ENCODE measurements around the gene PPP1R7. TPM values are rescaled to one million over a fixed set of nuclear protein-coding genes. Genes with fewer than 3 reads are reported as not detected.

PPP1R7 gene
- total RNA-seq, 1 donor from 2014 or later, result 34.9 TPM

DNA sequence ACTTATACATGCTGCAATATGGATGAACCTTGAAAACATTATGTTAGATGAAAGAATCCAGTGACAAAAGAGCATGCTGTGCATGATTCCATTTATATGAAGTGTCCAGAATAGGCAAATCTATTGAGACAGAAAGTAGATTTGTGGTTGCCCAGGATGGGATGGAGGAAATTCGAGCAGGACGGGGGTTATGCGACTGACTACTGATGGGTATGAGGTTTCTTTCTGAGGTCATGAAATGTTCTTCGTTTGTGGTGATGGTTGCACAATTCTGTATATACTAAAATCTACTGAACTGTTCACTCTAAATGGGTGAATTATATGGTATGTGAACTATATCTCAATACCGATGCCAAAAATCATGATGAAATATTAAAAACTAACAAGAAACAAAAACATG, 29.3 kb upstream of the PPP1R7 start:
- no peak for DNase-seq

DNA sequence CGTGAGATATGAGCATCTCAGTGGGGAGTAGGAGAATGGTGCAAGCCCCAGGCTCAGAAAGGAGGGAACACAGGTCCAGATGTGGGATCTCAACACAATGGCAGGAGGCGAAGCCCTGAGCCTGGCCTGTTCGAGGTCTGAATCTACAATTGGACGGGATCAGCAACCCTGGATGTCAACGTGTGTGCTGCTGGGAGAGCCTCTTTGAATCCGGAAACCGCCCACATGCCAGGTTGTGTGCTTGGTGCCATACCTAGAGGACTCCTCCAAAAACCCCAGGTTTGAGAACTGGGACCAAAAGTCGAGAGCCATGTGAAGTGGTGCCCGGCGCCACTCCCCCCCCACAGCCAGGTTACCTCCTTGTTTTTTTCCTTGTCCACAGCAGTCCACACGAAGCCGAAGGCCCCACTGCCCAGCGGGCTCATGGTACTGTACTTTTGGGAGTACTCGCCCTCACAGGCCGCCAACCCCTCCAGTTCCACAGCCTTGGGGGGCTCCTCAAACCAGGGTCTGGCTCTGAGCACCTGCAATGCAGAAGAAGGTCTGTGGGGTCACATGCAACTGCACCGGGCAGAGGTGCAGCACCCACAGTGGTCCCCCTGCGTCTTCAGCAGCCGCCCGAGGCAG, 27.8 kb upstream of the PPP1R7 start:
- DNase-seq, result no peak

GRCh38 chr2:241123816-241124536, 26.3 kb upstream of the PPP1R7 start:
- DNase-seq, result no peak

DNA sequence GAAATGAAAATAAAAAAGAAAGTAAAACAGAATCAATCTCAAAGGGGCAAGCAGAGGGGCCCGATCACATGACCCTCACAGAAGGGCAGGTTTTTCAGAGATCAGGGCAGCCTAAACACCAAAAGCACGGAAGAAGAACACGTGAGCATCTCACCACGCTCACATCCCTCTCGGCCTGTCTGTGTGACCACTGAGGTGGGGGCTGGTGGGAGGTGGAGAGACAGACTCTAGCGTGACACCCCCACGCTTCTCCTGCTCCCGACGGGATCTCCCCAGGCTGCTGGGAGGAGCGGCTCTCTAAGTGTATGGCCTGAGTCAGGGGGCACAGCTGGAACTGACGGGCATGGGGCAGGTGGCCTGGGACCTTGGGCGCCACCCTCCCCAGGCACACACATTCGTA, 24.6 kb upstream of the PPP1R7 start:
- DNase-seq, result no peak

DNA sequence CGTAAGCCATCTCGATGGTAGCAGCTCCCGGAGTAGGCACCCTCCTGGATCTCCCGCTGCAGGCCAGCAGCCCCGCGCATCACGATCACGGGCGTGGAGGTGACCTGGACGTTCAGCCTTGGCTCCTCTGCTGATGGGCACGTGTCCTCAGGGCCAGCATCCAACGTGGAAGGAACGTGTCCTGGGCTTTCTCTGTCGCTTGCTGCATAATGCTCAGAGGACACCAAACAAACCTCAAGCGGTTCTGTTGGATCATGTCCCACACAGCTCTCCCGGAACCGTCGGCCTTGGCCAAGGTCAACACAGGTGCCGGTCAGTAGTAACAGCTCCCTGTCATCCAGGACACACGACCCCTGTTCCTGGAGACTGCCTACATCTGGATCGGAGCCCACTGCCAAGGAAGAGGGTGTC, 24.1 kb upstream of the PPP1R7 start:
- no peak for DNase-seq

DNA sequence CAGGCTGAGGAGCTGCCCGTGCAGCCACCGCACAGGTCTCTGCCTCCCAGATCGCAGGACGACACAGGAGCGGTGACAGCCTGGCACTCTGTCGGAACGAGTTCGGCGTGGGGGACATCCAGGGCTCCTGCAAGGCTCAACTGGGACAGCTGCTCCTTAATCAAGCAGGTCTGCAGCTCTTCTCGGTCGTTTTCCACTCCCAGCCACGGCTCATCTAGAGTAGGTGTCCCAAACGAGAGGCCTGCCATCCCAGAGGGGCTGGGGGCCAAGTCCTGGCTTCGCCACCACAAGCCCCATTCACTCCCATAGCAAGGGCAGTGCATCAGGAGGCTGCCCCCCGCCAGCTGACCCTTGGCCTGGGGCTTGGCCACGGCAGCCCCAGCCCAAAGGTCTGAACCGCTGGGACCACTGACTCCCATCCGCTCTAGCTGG, 23.5 kb upstream of the PPP1R7 start:
- no peak for DNase-seq

GRCh38 chr2:241128266-241128665, 22.0 kb upstream of the PPP1R7 start:
- DNase-seq, result no peak

DNA sequence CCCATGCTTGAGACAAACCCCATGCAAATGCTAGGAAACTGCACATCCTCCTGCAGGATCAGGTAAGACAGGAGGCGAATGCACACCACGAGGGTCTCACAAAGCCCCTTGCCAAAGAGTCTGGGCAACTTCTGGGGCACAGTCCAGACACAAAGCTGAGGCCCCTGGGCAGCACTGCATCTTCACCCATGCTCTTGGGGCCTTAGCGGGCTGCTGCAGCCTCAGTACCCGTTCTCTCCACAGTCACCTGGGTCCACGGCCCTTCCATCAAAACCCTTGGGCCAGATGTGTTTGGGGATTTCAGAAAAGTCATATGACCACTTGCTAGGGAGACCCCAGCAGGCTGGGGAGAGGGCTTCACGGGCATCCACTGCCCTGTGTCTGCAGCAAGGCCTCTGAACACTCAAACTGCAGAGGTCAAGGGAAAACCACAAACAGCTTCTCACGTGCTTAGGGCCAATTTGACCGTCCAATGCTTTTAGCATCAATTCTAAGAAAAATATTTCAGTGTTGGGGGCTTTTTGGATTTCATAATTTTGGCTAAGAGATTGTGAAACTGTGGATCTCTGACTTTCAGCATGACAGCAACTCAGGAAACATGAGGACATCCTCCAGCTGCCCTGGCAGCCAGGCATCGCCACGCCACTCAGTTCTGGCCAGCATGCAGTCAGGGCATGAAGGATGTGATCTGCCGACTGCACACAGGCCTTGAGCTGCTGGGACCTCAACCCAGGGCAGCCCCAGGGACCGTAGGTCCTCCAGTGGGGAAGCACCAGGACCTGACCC, 21.0 kb upstream of the PPP1R7 start:
- DNase-seq, result no peak

GRCh38 chr2:241130316-241130715, 20.0 kb upstream of the PPP1R7 start:
- no peak for DNase-seq

DNA sequence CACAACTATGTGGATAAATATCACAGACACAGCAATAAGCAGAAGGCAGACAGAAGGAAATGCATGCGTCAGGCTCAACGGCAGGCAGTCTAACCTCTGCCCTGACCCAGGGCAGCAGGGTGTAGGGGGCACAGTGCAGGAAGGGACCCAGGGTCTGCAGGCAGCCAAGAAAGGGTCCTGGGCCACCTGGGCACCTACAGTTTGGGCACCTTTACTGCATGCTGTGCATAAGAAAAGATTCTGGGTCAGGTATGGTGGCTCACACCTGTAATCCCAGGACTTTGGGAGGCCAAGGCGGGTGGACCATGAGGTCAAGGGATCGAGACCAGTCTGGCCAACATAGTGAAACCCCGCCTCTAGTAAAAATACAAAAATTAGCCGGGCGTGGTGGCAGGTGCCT, 18.7 kb upstream of the PPP1R7 start:
- no peak for DNase-seq

- no peak for DNase-seq
Observed at GRCh38 chr2:241132538-241133435, 17.5 kb upstream of the PPP1R7 start.

DNA sequence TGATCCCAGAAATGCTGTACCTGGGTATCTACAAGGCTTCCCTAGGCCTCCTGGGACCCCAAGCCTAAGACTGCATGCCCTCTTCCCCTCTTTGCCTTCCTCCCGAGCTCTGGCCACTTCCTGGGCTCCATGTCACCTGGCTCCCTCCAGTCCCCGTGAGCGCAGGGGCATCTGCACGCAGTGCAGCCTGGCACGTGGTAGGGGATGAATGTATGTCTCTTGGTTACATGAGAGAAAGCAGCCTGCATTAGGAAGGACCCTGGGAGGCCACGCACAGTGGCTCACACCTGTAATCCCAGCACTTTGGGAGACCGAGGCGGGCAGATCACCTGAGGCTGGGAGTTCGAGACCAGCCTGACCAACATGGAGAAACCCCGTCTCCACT, 16.8 kb upstream of the PPP1R7 start:
- DNase-seq, result no peak

DNA sequence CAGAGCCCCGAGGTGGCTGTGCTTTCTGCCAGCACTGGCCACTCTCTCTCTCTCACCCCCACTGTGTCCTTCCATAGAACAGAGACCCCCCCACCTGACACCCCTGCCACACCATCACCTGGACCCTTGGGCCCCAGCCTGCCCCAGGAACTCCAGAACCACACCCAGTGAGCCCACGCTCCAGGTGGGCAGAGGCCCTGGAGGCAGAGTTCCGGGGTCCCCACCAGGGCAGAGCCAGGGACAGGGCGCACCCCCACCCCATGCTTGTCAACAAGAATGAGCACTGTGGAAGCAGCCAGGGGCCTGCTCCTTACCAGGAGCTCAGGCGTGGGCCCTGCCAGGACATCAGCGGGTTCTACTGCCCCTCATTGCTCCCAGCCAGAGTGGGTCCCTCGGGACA, 15.6 kb upstream of the PPP1R7 start:
- no peak for DNase-seq

DNA sequence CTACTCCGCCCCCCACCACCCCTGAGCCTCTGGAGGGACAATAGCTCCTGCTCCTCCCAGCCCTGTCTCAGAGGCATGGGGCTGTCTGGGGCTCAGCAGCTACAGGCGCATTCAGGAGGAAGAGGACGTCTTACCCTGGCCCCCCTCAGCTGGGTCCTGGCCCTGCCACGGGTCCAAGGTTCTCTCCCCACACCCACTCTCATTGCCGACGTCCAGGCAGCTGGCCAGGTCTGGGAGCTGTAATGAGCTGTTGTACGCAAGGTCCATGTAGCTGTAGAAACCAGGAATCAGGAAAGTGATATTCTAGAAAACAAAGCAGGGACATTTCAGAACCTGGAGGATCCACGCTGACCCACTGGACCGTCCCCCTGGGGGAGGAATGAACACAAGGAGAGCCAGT, 14.5 kb upstream of the PPP1R7 start:
- no peak for DNase-seq

DNA sequence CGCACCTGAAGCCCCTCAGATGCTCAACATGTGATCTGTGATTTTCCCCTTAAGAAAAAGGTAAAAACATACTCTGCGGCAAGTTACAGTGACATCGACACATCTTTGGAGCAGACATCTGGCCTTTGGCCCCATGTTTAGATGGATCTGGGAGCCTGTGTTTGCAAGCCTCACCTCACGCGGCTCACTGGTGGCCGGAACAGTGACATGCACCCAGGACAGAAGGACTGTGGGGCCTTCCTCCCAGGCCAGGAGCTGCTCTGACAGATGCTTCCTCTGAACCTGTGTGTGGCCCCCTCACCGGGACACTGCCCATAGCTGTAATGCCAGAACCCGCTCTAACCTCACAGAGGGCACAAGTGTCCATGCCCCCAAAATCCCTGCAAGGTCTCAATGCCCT, 14.1 kb upstream of the PPP1R7 start:
- DNase-seq, result no peak

DNA sequence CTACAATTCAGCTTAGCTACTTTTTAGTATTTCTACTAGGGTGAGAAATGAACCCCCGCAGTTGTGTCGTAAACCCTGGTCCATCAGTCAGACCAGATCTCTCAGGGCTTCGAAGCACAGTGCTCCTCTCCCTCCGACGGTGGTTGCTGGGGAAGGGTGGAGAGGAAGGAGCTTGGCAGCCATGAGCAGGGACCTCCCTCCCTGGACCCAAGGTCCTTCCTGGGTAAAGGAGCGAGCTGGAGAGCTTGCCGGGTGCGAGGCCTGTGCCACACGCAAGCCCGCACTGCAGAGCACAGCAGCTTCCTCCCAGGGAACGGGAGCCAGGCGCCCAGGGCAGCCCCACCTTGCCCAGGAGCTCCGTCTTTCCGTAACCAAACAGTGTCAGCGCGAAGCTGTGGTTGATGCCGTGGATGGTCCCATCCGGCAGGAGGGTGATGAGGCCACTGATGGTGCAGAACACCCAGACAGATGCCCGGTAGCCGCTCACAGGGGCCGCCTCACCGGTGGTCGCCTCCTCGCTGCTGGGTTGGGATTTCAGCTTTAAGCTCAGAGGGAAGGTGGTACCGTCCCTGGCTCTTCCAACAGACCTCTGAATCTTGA, 13.5 kb upstream of the PPP1R7 start:
- no peak for DNase-seq

GRCh38 chr2:241137276-241138190, 12.7 kb upstream of the PPP1R7 start:
- no peak for DNase-seq

DNA sequence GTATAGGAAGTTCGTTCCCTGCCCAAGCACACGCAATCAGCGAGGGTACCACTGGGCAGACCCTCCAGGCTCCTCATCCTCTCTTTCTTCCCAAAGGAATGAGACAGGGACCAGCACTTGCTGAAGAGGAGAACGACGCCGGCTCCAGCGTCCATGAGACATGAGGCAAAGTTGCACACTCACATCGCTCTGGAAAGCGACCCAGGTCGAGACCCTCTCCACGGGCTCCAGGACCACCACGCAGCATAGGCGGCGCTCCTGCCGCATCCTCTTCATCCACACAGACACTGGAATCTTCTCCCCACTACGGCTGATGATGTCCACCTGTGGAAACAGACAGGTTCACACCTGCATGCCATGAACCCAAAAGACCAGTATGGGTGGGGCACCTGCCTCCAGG, 11.8 kb upstream of the PPP1R7 start:
- no peak for DNase-seq

GRCh38 chr2:241139531-241140444, 10.5 kb upstream of the PPP1R7 start:
- no peak for DNase-seq

DNA sequence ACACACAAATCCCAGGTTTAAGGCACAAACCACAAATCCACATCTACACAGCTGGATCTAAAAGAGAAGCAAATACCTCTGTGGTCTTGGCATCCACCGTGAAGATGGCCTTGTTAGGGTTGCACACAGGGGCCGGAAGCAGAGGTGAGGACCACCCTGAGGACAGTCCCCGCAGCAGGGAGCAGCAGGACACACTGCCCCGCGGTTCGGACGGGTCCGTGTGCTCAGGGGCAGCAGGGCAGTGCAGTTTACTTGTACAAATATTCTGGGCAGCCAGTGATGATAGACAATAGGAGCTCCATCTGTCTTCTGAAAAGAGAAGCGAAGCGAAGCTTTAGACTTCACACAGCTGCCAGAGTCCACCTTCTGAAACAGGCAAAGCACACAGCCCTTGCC, 9.8 kb upstream of the PPP1R7 start:
- no peak for DNase-seq

Measured in tongue (tissue), 2 donors.